Esophagus squamous epithelium (tissue), 4 donors: ENCODE measurements around the gene NAT16.

Experiments used
- POLR2A ChIP-seq, 4 donors: fragments of 450-650 bp; IDR thresholded peaks; one replicate each; pipeline ENCODE4 v1.6.1; 2017; ENCODE audit warnings: antibody characterized with exemption in 4 of 4, mild to moderate bottlenecking in 4 of 4, moderate library complexity in 3 of 4
- TF ChIP-seq, protein P1 (sequence below), 6 experiments: fragments of 450-650 bp in 4 of 6; fragments of 200-600 bp in 2 of 6; sonication (generic) in 2 of 6; IDR thresholded peaks; one replicate each; pipeline ENCODE4 v1.5.1; 2016 to 2019; ENCODE audit warnings: antibody characterized with exemption in 6 of 6, mild to moderate bottlenecking in 4 of 6, moderate library complexity in 4 of 6

DNA sequence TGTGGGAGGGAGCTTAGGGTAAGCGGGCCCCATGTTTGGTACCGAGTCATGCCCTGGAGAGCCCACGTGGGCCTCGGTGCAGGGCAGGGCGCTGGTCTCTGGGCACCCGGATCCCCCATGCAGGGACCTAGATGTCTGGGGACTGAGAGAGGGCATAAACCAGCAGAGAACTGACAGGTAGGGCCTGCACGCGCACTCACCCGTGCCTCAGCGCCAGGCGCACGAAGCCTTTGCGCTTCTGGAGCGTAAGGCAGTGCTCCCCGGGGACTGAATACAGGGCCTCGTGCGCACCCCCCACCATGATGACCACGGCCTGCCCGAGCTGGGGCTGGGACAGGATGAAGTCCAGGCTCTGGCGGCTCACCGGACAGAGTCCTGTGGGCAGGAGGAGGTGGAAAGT is 17.9 kb upstream of the NAT16 start:
- TF ChIP-seq, protein P1, sequence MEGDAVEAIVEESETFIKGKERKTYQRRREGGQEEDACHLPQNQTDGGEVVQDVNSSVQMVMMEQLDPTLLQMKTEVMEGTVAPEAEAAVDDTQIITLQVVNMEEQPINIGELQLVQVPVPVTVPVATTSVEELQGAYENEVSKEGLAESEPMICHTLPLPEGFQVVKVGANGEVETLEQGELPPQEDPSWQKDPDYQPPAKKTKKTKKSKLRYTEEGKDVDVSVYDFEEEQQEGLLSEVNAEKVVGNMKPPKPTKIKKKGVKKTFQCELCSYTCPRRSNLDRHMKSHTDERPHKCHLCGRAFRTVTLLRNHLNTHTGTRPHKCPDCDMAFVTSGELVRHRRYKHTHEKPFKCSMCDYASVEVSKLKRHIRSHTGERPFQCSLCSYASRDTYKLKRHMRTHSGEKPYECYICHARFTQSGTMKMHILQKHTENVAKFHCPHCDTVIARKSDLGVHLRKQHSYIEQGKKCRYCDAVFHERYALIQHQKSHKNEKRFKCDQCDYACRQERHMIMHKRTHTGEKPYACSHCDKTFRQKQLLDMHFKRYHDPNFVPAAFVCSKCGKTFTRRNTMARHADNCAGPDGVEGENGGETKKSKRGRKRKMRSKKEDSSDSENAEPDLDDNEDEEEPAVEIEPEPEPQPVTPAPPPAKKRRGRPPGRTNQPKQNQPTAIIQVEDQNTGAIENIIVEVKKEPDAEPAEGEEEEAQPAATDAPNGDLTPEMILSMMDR (IDR thresholded peaks at IDR 0.05), result no peak
- TF ChIP-seq POLR2A (IDR thresholded peaks at IDR 0.05), result no peak
